Upper lobe of right lung (tissue), 1 donor: ENCODE results near the gene SLC46A3. TPM values are rescaled to one million over a fixed set of nuclear protein-coding genes. Genes with fewer than 3 reads are reported as not detected.
"Not testable (repeated sequence)": the region's sequence is repeated elsewhere in the genome, so short reads cannot be mapped to it uniquely, and the experiment has no call there.

ENCODE experiments used
- ATAC-seq: fragments of 200-7000 bp; cut with Tn5 transposase; one replicate; pipeline ENCODE4 v1.9.1; 2020; ENCODE audit warnings: mild to moderate bottlenecking, moderate library complexity
- DNase-seq: peaks from one replicate; pipeline ENCODE4 v3.0.0-alpha.2; 2020
- H3K27ac ChIP-seq: fragments of 200-600 bp; one replicate; pipeline ENCODE4 v1.8.0; 2022
- H3K27me3 ChIP-seq: fragments of 200-600 bp; one replicate; pipeline ENCODE4 v1.8.0; 2022; ENCODE audit warnings: mild to moderate bottlenecking
- H3K36me3 ChIP-seq: fragments of 200-600 bp; one replicate; pipeline ENCODE4 v1.8.0; 2022
- H3K4me1 ChIP-seq: fragments of 200-600 bp; one replicate; pipeline ENCODE4 v1.8.0; 2022
- H3K4me3 ChIP-seq: fragments of 200-600 bp; one replicate; pipeline ENCODE4 v1.8.0; 2022; ENCODE audit warnings: mild to moderate bottlenecking
- H3K9me3 ChIP-seq: fragments of 200-600 bp; one replicate; pipeline ENCODE4 v1.8.0; 2022
- intact Hi-C: fragments of 100-400 bp; cut with DNase I; formaldehyde crosslinking; loops from one replicate; pipeline ENCODE4 v1.11.0; 2022
- total RNA-seq: library from RNA; stranded (reverse); fragmentation: NEBNext Ultra II Directional; extraction: Animal tissue kit (Norgen Biotek cat#: 25700); gene quantifications from one replicate; pipeline ENCODE4 v1.2.1, GENCODE V29; 2021
- TF ChIP-seq, protein P1 (sequence below): fragments of 200-600 bp; IDR thresholded peaks from one replicate; pipeline ENCODE4 v1.8.0; 2022; ENCODE audit warnings: antibody characterized with exemption
- donor health status: DM: no; HTN: yes; CAD: no; lungs with severe emphysema.

The SLC46A3 gene
- total RNA-seq, 1 donor from 2014 or later, result 20.2 TPM

DNA sequence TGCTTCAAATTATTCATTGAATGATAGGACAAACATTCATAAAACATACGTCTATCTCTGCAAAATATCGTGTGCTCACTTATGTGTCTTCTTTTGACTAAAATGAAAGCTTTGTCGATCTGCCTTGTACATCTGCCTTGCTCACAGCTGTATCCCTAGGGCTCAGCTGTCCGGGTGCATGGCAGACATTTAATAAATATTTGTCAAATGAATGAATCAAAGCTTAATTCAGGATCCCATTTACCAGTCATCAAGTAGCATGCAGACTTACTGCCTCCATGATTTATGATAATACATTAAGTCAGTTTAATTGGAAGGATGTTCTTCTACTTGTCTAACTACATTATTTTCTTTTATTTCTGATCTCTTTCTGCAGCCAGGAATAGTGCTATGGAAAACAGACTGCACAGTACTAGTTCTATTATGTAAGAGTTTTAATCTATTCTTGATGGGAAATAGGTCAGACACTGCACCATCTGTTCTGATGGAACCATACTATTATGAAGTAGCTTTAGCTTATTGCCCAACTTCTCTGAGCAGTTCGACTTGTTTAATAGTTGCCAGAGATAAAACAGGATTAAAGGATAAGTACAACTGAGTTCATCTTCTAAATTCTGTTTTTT, 13.2 kb downstream of the SLC46A3 start:
- DNase-seq (no peak), ATAC-seq (peak; percentile 24)
- Histone ChIP-seq H3K27me3 (no peaks in the 10 kb centered on the region), H3K27ac (no peak overlapping the region), H3K4me1 (no peaks in the 10 kb centered on the region), H3K9me3 (no peaks in the 10 kb centered on the region), H3K36me3 (peaks cover 35% of the 10 kb centered on the region), H3K4me3 (no peak overlapping the region)
- intact Hi-C loops, result no loop called here
- TF ChIP-seq, protein P1, sequence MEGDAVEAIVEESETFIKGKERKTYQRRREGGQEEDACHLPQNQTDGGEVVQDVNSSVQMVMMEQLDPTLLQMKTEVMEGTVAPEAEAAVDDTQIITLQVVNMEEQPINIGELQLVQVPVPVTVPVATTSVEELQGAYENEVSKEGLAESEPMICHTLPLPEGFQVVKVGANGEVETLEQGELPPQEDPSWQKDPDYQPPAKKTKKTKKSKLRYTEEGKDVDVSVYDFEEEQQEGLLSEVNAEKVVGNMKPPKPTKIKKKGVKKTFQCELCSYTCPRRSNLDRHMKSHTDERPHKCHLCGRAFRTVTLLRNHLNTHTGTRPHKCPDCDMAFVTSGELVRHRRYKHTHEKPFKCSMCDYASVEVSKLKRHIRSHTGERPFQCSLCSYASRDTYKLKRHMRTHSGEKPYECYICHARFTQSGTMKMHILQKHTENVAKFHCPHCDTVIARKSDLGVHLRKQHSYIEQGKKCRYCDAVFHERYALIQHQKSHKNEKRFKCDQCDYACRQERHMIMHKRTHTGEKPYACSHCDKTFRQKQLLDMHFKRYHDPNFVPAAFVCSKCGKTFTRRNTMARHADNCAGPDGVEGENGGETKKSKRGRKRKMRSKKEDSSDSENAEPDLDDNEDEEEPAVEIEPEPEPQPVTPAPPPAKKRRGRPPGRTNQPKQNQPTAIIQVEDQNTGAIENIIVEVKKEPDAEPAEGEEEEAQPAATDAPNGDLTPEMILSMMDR, result no peak

DNA sequence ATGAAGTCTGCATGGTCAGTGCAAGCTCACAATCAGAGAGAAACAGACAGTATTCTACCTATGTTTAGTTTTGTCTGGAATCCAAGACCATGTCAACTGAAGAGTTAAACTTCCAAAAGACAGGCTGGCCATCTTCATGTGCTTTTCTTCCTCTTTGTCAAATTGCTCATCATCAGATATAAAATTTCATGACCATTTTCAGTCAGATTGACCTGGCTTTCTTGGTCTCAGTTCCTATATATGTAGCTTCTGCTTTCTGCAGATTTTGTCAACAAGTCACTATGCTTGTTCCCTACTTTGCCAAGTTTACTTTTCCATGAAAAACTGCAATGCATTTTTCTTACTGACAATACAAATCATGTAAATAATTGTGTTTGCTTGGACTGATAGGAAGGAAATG, 13.9 kb downstream of the SLC46A3 start:
- TF ChIP-seq, protein P1, result no peak
- Histone ChIP-seq H3K36me3 (peaks cover 35% of the 10 kb centered on the region), H3K4me3 (no peak overlapping the region), H3K9me3 (no peaks in the 10 kb centered on the region), H3K27me3 (no peaks in the 10 kb centered on the region), H3K4me1 (no peaks in the 10 kb centered on the region), H3K27ac (no peak overlapping the region)
- DNase-seq (no peak), ATAC-seq (peak; percentile 39)
- intact Hi-C loops, result no loop called here

GRCh38 chr13:28704282-28704681, 14.5 kb downstream of the SLC46A3 start:
- no peak for ATAC-seq
- no peak overlapping the region for H3K27ac ChIP-seq
- H3K4me1 ChIP-seq, result no peaks in the 10 kb centered on the region
- no peaks in the 10 kb centered on the region for H3K27me3 ChIP-seq
- no peak for DNase-seq
- H3K36me3 ChIP-seq, result peaks cover 39% of the 10 kb centered on the region
- no peaks in the 10 kb centered on the region for H3K9me3 ChIP-seq
- no peak overlapping the region for H3K4me3 ChIP-seq
- TF ChIP-seq, protein P1, result no peak
- intact Hi-C loops, result no loop called here

DNA sequence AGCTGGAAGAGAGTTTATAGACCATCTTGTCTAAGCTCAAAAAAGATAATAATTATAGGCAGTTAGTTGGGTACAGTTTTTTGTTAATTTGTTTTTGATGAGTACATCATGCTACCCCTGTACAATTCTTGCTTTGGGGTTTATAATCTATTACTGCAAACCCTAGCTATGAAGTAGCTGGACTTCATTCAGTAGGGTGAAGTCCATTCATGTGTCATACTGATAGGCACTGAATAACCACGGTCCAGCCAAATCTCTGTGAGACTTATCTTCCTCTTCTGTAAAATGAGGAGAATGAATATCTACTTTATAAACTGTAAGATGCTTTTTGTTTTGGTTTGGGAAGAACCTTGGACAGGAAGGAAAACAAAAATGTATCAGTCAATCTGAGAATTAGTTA, 19.5 kb downstream of the SLC46A3 start:
- intact Hi-C loops, result no loop called here
- TF ChIP-seq, protein P1, result no peak
- Histone ChIP-seq H3K4me1 (no peaks in the 10 kb centered on the region), H3K27ac (no peak overlapping the region), H3K36me3 (peaks cover 39% of the 10 kb centered on the region), H3K27me3 (no peaks in the 10 kb centered on the region), H3K9me3 (no peaks in the 10 kb centered on the region), H3K4me3 (no peak overlapping the region)
- DNase-seq (no peak), ATAC-seq (no peak)

DNA sequence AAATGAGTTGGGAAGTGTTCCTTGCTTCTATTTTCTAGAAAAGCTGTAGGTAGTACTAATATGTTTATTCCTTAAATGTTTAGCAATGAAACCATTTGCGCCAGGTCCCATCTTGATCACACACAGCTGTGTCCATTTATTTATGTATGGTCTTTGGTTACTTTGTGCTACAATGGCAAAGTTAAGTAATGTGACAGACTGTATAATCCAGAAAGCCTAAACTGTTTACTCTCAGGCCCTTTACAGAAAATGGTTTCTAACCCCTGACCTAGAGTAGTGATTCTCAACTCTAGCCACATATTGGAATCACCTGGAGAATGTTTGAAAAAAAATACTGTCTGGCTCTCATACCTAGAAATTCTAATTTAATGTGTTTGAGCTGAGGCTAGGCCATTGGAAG, 21.3 kb downstream of the SLC46A3 start:
- TF ChIP-seq, protein P1, result no peak
- H3K36me3 ChIP-seq, result peaks cover 28% of the 10 kb centered on the region
- DNase-seq (no peak), ATAC-seq (no peak)
- H3K27ac ChIP-seq, result no peak overlapping the region
- no peaks in the 10 kb centered on the region for H3K9me3 ChIP-seq
- no peaks in the 10 kb centered on the region for H3K4me1 ChIP-seq
- intact Hi-C loops, result no loop called here
- no peak overlapping the region for H3K4me3 ChIP-seq
- H3K27me3 ChIP-seq, result no peaks in the 10 kb centered on the region

DNA sequence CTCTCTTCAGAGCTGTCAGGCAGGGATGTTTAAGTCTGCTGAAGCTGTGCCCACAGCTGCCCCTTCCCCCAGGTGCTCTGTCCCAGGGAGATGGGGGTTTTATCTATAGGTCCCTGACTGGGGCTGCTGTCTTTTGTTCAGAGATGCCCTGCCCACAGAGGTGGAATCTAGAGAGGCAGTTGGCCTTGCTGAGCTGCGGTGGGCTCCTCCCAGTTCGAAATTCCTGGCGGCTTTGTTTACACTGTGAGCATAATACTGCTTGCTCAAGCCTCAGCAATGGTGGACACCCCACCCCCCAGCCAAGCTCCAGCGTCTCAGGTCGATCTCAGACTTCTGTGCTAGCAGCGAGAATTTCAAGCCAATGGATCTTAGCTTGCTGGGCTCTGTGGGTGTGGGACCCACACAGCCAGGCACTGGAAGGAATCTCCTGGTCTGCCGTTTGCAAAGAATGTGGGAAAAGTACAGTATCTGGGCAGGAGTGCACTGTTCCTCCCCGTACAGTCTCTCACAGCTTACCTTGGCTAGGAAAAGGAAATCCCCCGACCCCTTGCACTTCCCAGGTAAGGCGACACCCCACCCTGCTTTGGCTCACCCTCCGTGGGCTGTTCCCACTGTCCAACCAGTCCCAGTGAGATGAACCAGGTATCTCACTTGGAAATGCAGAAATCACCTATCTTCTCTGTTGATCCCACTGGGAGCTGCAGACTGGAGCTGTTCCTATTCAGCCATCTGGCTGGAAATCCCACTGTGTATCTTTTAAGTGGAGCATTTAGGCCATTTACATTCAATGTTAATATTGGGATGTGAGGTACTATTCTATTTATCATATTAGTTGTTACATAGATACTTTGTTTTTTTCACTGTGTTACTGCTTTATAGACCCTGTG, 24.9 kb downstream of the SLC46A3 start:
- H3K27me3 ChIP-seq, H3K9me3 ChIP-seq, intact Hi-C loops, H3K36me3 ChIP-seq, H3K4me1 ChIP-seq, H3K4me3 ChIP-seq, H3K27ac ChIP-seq, DNase-seq: not testable (repeated sequence)
- peak; percentile 62 for ATAC-seq
